ENCODE data around the gene H2AZ2.
"Not testable (repeated sequence)": the region's sequence is repeated elsewhere in the genome, so short reads cannot be mapped to it uniquely, and the experiment has no call there.

The H2AZ2 gene

GRCh38 chr7:44847920-44848634 is at the start of gene H2AZ2:
H2AZ2 (minus strand) TSS chr7:44848087; CDS start chr7:44847971, 116 bp downstream.
- DNase-seq (ENCODE audit: low spot score) (peak; percentile 100), FAIRE-seq (peak; percentile 94)

GRCh38 chr7:44897309-44897708 is 49.4 kb upstream of the H2AZ2 start:
- DNase-seq (ENCODE audit: low spot score): no peak
- no peak for FAIRE-seq

GRCh38 chr7:44894888-44895580 is 47.1 kb upstream of the H2AZ2 start:
- DNase-seq (ENCODE audit: low spot score) (no peak), FAIRE-seq (no peak)

GRCh38 chr7:44893710-44894234 is 45.9 kb upstream of the H2AZ2 start:
- no peak for DNase-seq (ENCODE audit: low spot score)
- no peak for FAIRE-seq

- no peak for DNase-seq (ENCODE audit: low spot score)
- no peak for FAIRE-seq
Observed at GRCh38 chr7:44891791-44892190, 43.9 kb upstream of the H2AZ2 start.

- no peak for FAIRE-seq
Observed at GRCh38 chr7:44891372-44891771, 43.5 kb upstream of the H2AZ2 start.

GRCh38 chr7:44889086-44889781 is 41.3 kb upstream of the H2AZ2 start:
- FAIRE-seq (no peak), DNase-seq (ENCODE audit: low spot score) (no peak)

More at GRCh38 chr7:44891372-44891771, 43.5 kb upstream of the H2AZ2 start:
- no peak for DNase-seq (ENCODE audit: low spot score)

- DNase-seq (ENCODE audit: low spot score) (no peak), FAIRE-seq (no peak)
Observed at GRCh38 chr7:44887293-44887692, 39.4 kb upstream of the H2AZ2 start.

- DNase-seq (ENCODE audit: low spot score) (peak; percentile 98), FAIRE-seq (peak; percentile 56)
Observed at GRCh38 chr7:44885394-44886317, 37.8 kb upstream of the H2AZ2 start, which contains the start of gene PURB. PURB (minus strand) TSS chr7:44885530; CDS start chr7:44885348, 182 bp downstream.

- DNase-seq (ENCODE audit: low spot score) (peak; percentile 12), FAIRE-seq (no peak)
Observed at GRCh38 chr7:44884621-44885393, 36.9 kb upstream of the H2AZ2 start.

- FAIRE-seq (no peak), DNase-seq (ENCODE audit: low spot score) (no peak)
Observed at GRCh38 chr7:44883961-44884620, 36.2 kb upstream of the H2AZ2 start.

GRCh38 chr7:44882899-44883298 is 35.0 kb upstream of the H2AZ2 start:
- no peak for DNase-seq (ENCODE audit: low spot score)
- no peak for FAIRE-seq

- DNase-seq (ENCODE audit: low spot score): peak; percentile 61
- FAIRE-seq: peak; percentile 75
Observed at GRCh38 chr7:44881610-44882009, 33.7 kb upstream of the H2AZ2 start.

- DNase-seq (ENCODE audit: low spot score): no peak
- FAIRE-seq: no peak
Observed at GRCh38 chr7:44881066-44881600, 33.2 kb upstream of the H2AZ2 start.

GRCh38 chr7:44880317-44881018 is 32.6 kb upstream of the H2AZ2 start:
- FAIRE-seq (no peak), DNase-seq (ENCODE audit: low spot score) (no peak)

GRCh38 chr7:44876393-44876792 is 28.5 kb upstream of the H2AZ2 start:
- FAIRE-seq (no peak), DNase-seq (ENCODE audit: low spot score) (no peak)

- DNase-seq (ENCODE audit: low spot score): no peak
- no peak for FAIRE-seq
Observed at GRCh38 chr7:44875241-44875640, 27.4 kb upstream of the H2AZ2 start.

GRCh38 chr7:44872787-44873186 is 24.9 kb upstream of the H2AZ2 start:
- FAIRE-seq (no peak), DNase-seq (ENCODE audit: low spot score) (no peak)

GRCh38 chr7:44871918-44872317 is 24.0 kb upstream of the H2AZ2 start:
- DNase-seq (ENCODE audit: low spot score); FAIRE-seq: not testable (repeated sequence)

Data from RCC 7860 (cell line).